Fibroblast of lung (primary cell): ENCODE results near the gene SYDE1. TPM values are rescaled to one million over a fixed set of nuclear protein-coding genes. Genes with fewer than 3 reads are reported as not detected.

Experiments
- DNase-seq, 2 donors: peaks; one replicate each; pipeline versions ENCODE4 v3.0.0 to v3.0.0-alpha.2; 2010; ENCODE audit warnings: low read depth in 2 of 2
- H2AFZ ChIP-seq: 2 replicates; pipeline ENCODE4 v1.5.1; 2012; ENCODE audit warnings: low read length, control low read depth, inconsistent platforms
- H3K27ac ChIP-seq: 2 replicates; pipeline ENCODE4 v1.5.1; 2011; ENCODE audit warnings: low read length, control low read depth; ENCODE audit not compliant: insufficient read depth
- H3K27me3 ChIP-seq: 2 replicates; pipeline ENCODE4 v1.5.1; 2011; ENCODE audit warnings: mild to moderate bottlenecking, low read length; ENCODE audit not compliant: control insufficient read depth, insufficient read depth
- H3K36me3 ChIP-seq: 2 replicates; pipeline ENCODE4 v1.5.1; 2011; ENCODE audit warnings: low read length; ENCODE audit not compliant: control insufficient read depth, insufficient read depth
- H3K4me1 ChIP-seq: 2 replicates; pipeline ENCODE4 v1.5.1; 2011; ENCODE audit warnings: low read length; ENCODE audit not compliant: control insufficient read depth, insufficient read depth; ENCODE audit errors: extremely low read depth
- H3K4me2 ChIP-seq: 2 replicates; pipeline ENCODE4 v1.5.1; 2011; ENCODE audit warnings: low read length, control low read depth; ENCODE audit not compliant: insufficient read depth; ENCODE audit errors: extremely low read depth
- H3K4me3 ChIP-seq, 4 experiments: fragments of 200-600 bp in 1 of 4; sonication (generic) in 1 of 4; replicated peaks in 1 of 4; 2 replicates each; pipeline ENCODE4 v1.5.1; 2011 to 2016; ENCODE audit warnings: low read length in 4 of 4, low read depth in 3 of 4, mild to moderate bottlenecking in 3 of 4, control low read depth in 2 of 4, inconsistent platforms in 1 of 4, mixed read lengths in 1 of 4; ENCODE audit not compliant: insufficient read depth in 1 of 4; ENCODE audit errors: control extremely low read depth in 1 of 4
- H3K79me2 ChIP-seq: 2 replicates; pipeline ENCODE4 v1.5.1; 2012; ENCODE audit warnings: mild to moderate bottlenecking, low read length, inconsistent platforms; ENCODE audit not compliant: control insufficient read depth, insufficient read depth
- H3K9ac ChIP-seq: 2 replicates; pipeline ENCODE4 v1.5.1; 2011; ENCODE audit warnings: mild to moderate bottlenecking, low read length, control low read depth; ENCODE audit not compliant: insufficient read depth
- H3K9me3 ChIP-seq: 2 replicates; pipeline ENCODE4 v1.5.1; 2012; ENCODE audit warnings: low read depth, low read length; ENCODE audit not compliant: control insufficient read depth, insufficient read depth
- H4K20me1 ChIP-seq: 2 replicates; pipeline ENCODE4 v1.5.1; 2011; ENCODE audit warnings: low read length; ENCODE audit not compliant: control insufficient read depth, insufficient read depth; ENCODE audit errors: extremely low read depth
- CTCF ChIP-seq, 2 donors: IDR thresholded peaks in 1 of 2; conservative IDR thresholded peaks in 1 of 2; 1 replicate in 1 of 2; 2 replicates in 1 of 2; pipeline ENCODE4 v1.5.1; 2011 to 2012; ENCODE audit warnings: low read length in 2 of 2, control low read depth in 1 of 2, inconsistent platforms in 1 of 2, low read depth in 1 of 2, mild to moderate bottlenecking in 1 of 2
- EZH2 ChIP-seq: IDR thresholded peaks from 2 replicates; pipeline ENCODE4 v1.5.1; 2012; ENCODE audit warnings: low read length, control low read depth, mild to moderate bottlenecking; ENCODE audit errors: missing control alignments
- polyA plus RNA-seq, 2 donors: library from polyadenylated mRNA; depleted of rRNA in 1 of 2; stranded (reverse) in 1 of 2; unstranded in 1 of 2; fragments of >200 nt; gene quantifications; 2 replicates each; pipeline ENCODE4 v1.2.1, GENCODE V29; 2011 to 2012; ENCODE audit warnings: missing spikeins in 1 of 2
- total RNA-seq: library from RNA; depleted of rRNA; stranded (reverse); fragments of >200 nt; gene quantifications from 2 replicates; pipeline ENCODE4 v1.2.1, GENCODE V29; 2014

SYDE1 gene
- total and polyA plus RNA-seq, 2 donors (not counting 1 experiment from before 2014, with no cell fraction given) = 21.0 to 28.6 TPM

- H3K79me2 ChIP-seq = peaks cover 12% of the 10 kb centered on the region
- peak overlapping the region; percentile 31 for H3K27ac ChIP-seq
- no peak overlapping the region for H3K9ac ChIP-seq
- H3K4me1 ChIP-seq = peaks cover 15% of the 10 kb centered on the region
- H3K4me2 ChIP-seq = no peak overlapping the region
- no peaks in the 10 kb centered on the region for H3K9me3 ChIP-seq
- TF ChIP-seq EZH2 (no peak), CTCF (conservative IDR thresholded peaks at IDR 0.05 in 1 of 2, IDR thresholded peaks at IDR 0.05 in 1 of 2; ENCODE audit: low read depth in 1 of 2, low read length in 2 of 2) (no peak)
- DNase-seq = no peak
- H3K27me3 ChIP-seq = no peaks in the 10 kb centered on the region
- H4K20me1 ChIP-seq = no peaks in the 10 kb centered on the region
- no peak overlapping the region for H3K4me3 ChIP-seq
- peaks cover 57% of the 10 kb centered on the region for H3K36me3 ChIP-seq
- no peak overlapping the region for H2AFZ ChIP-seq
These were observed 6.3 kb downstream of the SYDE1 start for GRCh38 chr19:15113245-15114152.

GRCh38 chr19:15114153-15114540, 6.9 kb downstream of the SYDE1 start:
- Histone ChIP-seq H3K9ac (no peak overlapping the region), H2AFZ (no peak overlapping the region), H3K79me2 (peaks cover 6% of the 10 kb centered on the region), H4K20me1 (no peaks in the 10 kb centered on the region), H3K36me3 (peaks cover 59% of the 10 kb centered on the region), H3K9me3 (no peaks in the 10 kb centered on the region), H3K4me2 (no peak overlapping the region), H3K27ac (peak overlapping the region; percentile 31), H3K27me3 (no peaks in the 10 kb centered on the region), H3K4me3 (no peak overlapping the region), H3K4me1 (peaks cover 10% of the 10 kb centered on the region)
- DNase-seq = peak; percentile 55 to 67
- TF ChIP-seq CTCF (conservative IDR thresholded peaks at IDR 0.05 in 1 of 2, IDR thresholded peaks at IDR 0.05 in 1 of 2; ENCODE audit: low read depth in 1 of 2, low read length in 2 of 2) = no peak
- TF ChIP-seq EZH2 = no peak

DNA sequence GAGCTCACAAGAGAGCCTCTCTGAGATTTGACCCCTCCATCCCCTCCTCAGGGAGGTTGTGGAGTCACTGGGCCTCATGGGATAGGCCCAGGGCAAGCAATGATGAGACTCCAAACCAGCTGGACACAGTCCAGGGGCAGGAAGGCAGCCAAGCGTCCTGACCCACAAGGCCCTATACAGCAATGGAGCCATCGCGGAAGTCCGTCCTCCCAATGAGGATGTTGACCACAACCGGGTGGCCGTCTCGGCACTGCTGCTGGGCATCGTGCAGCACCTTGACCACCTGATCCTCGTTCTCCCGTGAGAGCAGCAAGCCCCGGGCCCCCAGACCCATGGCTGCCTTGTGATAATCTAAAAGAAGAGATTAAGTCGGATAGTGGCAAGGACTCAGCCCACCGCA, 7.9 kb downstream of the SYDE1 start:
- no peak overlapping the region for H3K4me3 ChIP-seq
- no peak for TF ChIP-seq EZH2
- TF ChIP-seq CTCF (conservative IDR thresholded peaks at IDR 0.05 in 1 of 2, IDR thresholded peaks at IDR 0.05 in 1 of 2; ENCODE audit: low read depth in 1 of 2, low read length in 2 of 2) = no peak
- no peaks in the 10 kb centered on the region for H4K20me1 ChIP-seq
- peaks cover 10% of the 10 kb centered on the region for H3K4me1 ChIP-seq
- H3K27me3 ChIP-seq = no peaks in the 10 kb centered on the region
- H3K36me3 ChIP-seq = peaks cover 56% of the 10 kb centered on the region
- H3K79me2 ChIP-seq = peaks cover 2% of the 10 kb centered on the region
- H3K9ac ChIP-seq = no peak overlapping the region
- no peak overlapping the region for H3K4me2 ChIP-seq
- no peak overlapping the region for H2AFZ ChIP-seq
- DNase-seq = peak; percentile 47 to 85
- H3K9me3 ChIP-seq = no peaks in the 10 kb centered on the region
- peak overlapping the region; percentile 37 for H3K27ac ChIP-seq
